CD4-positive, alpha-beta T cell (primary cell): Measurements from ENCODE around the gene FNDC3B. TPM values are rescaled to one million over a fixed set of nuclear protein-coding genes. Genes with fewer than 3 reads are reported as not detected.

Experiments
- ATAC-seq: fragments of 200-7000 bp; cut with Tn5 transposase; one replicate; pipeline ENCODE4 v1.10.0; 2022; ENCODE audit warnings: mild to moderate bottlenecking; ENCODE audit not compliant: poor library complexity
- CTCF ChIA-PET: fragments of 350-600 bp; sonication (Branson Sonifier 250); formaldehyde crosslinking; loops from one replicate; lab custom pipeline; 2021; ENCODE audit warnings: antibody characterized with exemption, inconsistent platforms; lab: Charles Lee
- POLR2A ChIA-PET: fragments of 350-600 bp; sonication (Branson Sonifier 250); formaldehyde crosslinking; loops from one replicate; lab custom pipeline; 2021; ENCODE audit warnings: antibody characterized with exemption, inconsistent platforms; lab: Charles Lee
- DNase-seq, 14 experiments: peaks; one replicate each; pipeline ENCODE4 v3.0.0-alpha.2; 2013 to 2020; ENCODE audit warnings: mixed read lengths in 2 of 14
- H3K27ac ChIP-seq, 2 donors: one replicate each; pipeline versions ENCODE4 v1.5.1 to v1.7.0; 2013; ENCODE audit warnings: low read length in 2 of 2, low read depth in 1 of 2, mild to moderate bottlenecking in 1 of 2
- H3K27me3 ChIP-seq, 2 experiments: 1 replicate in 1 of 2; 2 replicates in 1 of 2; pipeline versions ENCODE4 v1.6.1 to v1.7.0; 2013; ENCODE audit warnings: low read length in 2 of 2, control low read depth in 1 of 2, mild to moderate bottlenecking in 1 of 2, moderate library complexity in 1 of 2; ENCODE audit not compliant: insufficient read depth in 2 of 2, control insufficient read depth in 1 of 2
- H3K36me3 ChIP-seq: one replicate; pipeline ENCODE4 v1.6.1; 2013; ENCODE audit warnings: low read length, control low read depth; ENCODE audit not compliant: insufficient read depth
- H3K4me1 ChIP-seq: one replicate; pipeline ENCODE4 v1.6.1; 2013; ENCODE audit warnings: low read length, control low read depth; ENCODE audit not compliant: insufficient read depth
- H3K4me3 ChIP-seq: one replicate; pipeline ENCODE4 v1.5.1; 2013; ENCODE audit warnings: mild to moderate bottlenecking, low read length, moderate library complexity
- H3K9me3 ChIP-seq, 2 experiments: 1 replicate in 1 of 2; 2 replicates in 1 of 2; pipeline versions ENCODE4 v1.6.1 to v1.7.0; 2013; ENCODE audit warnings: low read length in 2 of 2, mild to moderate bottlenecking in 2 of 2, control low read depth in 1 of 2, moderate library complexity in 1 of 2; ENCODE audit not compliant: control insufficient read depth in 1 of 2, insufficient read depth in 1 of 2
- H3K27ac Mint-ChIP-seq: one replicate; pipeline ENCODE4 v1.8.0; 2020; ENCODE audit warnings: mixed read lengths
- H3K27me3 Mint-ChIP-seq: one replicate; pipeline ENCODE4 v1.8.0; 2021; ENCODE audit warnings: mixed read lengths
- H3K36me3 Mint-ChIP-seq: one replicate; pipeline ENCODE4 v1.8.0; 2021; ENCODE audit warnings: low read depth, mixed read lengths
- H3K4me1 Mint-ChIP-seq: one replicate; pipeline ENCODE4 v1.8.0; 2021; ENCODE audit warnings: low read depth, mixed read lengths
- H3K4me3 Mint-ChIP-seq: one replicate; pipeline ENCODE4 v1.8.0; 2020; ENCODE audit warnings: mild to moderate bottlenecking, mixed read lengths
- H3K9me3 Mint-ChIP-seq: one replicate; pipeline ENCODE4 v1.8.0; 2020; ENCODE audit warnings: mixed read lengths
- CTCF ChIP-seq: fragments of 200-600 bp; IDR thresholded peaks from one replicate; pipeline ENCODE4 v1.8.0; 2022; ENCODE audit warnings: antibody characterized with exemption, mild to moderate bottlenecking
- intact Hi-C, 2 experiments: fragments of 100-400 bp; cut with DNase I in 1 of 2; cut with micrococcal nuclease in 1 of 2; formaldehyde crosslinking; loops; one replicate each; pipeline versions ENCODE4 v1.15.1 to v1.9.0; 2023 to 2025; cut with DNase I, micrococcal nuclease
- total RNA-seq, 174 experiments: library from RNA in 2 of 174; stranded (reverse) in 2 of 174; gene quantifications; one replicate each; pipeline ENCODE4 v1.2.3 and lab custom pipeline; 2021 to 2026

Gene FNDC3B
- total RNA-seq, 2 experiments from 2014 or later = 26.1 to 28.7 TPM

- Mint-ChIP-seq H3K36me3 (peaks cover 5% of the 10 kb centered on the region), H3K27ac (no peak overlapping the region), H3K4me1 (peaks cover 72% of the 10 kb centered on the region), H3K4me3 (no peak overlapping the region), H3K27me3 (no peaks in the 10 kb centered on the region), H3K9me3 (no peaks in the 10 kb centered on the region)
- Histone ChIP-seq H3K4me1 (peaks cover 36% of the 10 kb centered on the region), H3K36me3 (no peaks in the 10 kb centered on the region), H3K27ac (no peak overlapping the region), H3K9me3 (no peaks in the 10 kb centered on the region), H3K4me3 (no peak overlapping the region), H3K27me3 (no peaks in the 10 kb centered on the region)
- DNase-seq (no peak), ATAC-seq (no peak)
- intact Hi-C loops = no loop called here
- POLR2A ChIA-PET = no interaction called here
- CTCF ChIA-PET = no interaction called here
- no peak for TF ChIP-seq CTCF
Observed at GRCh38 chr3:172136330-172136729, 97.0 kb downstream of the FNDC3B start.

- H3K36me3 ChIP-seq = no peaks in the 10 kb centered on the region
- no peak overlapping the region for H3K4me3 Mint-ChIP-seq
- peaks cover 66% of the 10 kb centered on the region for H3K4me1 Mint-ChIP-seq
- POLR2A ChIA-PET = interaction anchor here (0.6 kb wide), 1 partner anchor 147 kb away, joined by 3 read pairs; no protein-coding TSS in a partner anchor
- intact Hi-C loops = no loop called here
- H3K4me1 ChIP-seq = peaks cover 30% of the 10 kb centered on the region
- no peaks in the 10 kb centered on the region for H3K9me3 ChIP-seq
- peaks cover 5% of the 10 kb centered on the region for H3K36me3 Mint-ChIP-seq
- H3K27ac Mint-ChIP-seq = no peak overlapping the region
- no peak overlapping the region for H3K4me3 ChIP-seq
- DNase-seq = no peak
- no peaks in the 10 kb centered on the region for H3K27me3 Mint-ChIP-seq
- no peak for ATAC-seq
- no peak for TF ChIP-seq CTCF
- H3K9me3 Mint-ChIP-seq = no peaks in the 10 kb centered on the region
- no peak overlapping the region for H3K27ac ChIP-seq
- CTCF ChIA-PET = no interaction called here
- no peaks in the 10 kb centered on the region for H3K27me3 ChIP-seq
Observed at GRCh38 chr3:172137287-172138192, 98.2 kb downstream of the FNDC3B start.

- Mint-ChIP-seq H3K4me1 (peaks cover 62% of the 10 kb centered on the region), H3K36me3 (peaks cover 5% of the 10 kb centered on the region), H3K4me3 (no peak overlapping the region), H3K9me3 (no peaks in the 10 kb centered on the region), H3K27ac (no peak overlapping the region), H3K27me3 (no peaks in the 10 kb centered on the region)
- intact Hi-C loops = no loop called here
- ATAC-seq = no peak
- POLR2A ChIA-PET = interaction anchor here (0.6 kb wide), 1 partner anchor 147 kb away, joined by 3 read pairs; no protein-coding TSS in a partner anchor
- Histone ChIP-seq H3K4me3 (no peak overlapping the region), H3K27ac (no peak overlapping the region), H3K9me3 (no peaks in the 10 kb centered on the region), H3K36me3 (no peaks in the 10 kb centered on the region), H3K27me3 (no peaks in the 10 kb centered on the region), H3K4me1 (peaks cover 29% of the 10 kb centered on the region)
- CTCF ChIA-PET = no interaction called here
- TF ChIP-seq CTCF = no peak
- DNase-seq = no peak
Observed at GRCh38 chr3:172138193-172138537, 98.8 kb downstream of the FNDC3B start.
